WTC11 (cell line): ENCODE measurements around the gene NUDT17.

Experiments
- AFF4 ChIP-seq: sonication (generic); formaldehyde crosslinking; IDR thresholded peaks from 2 replicates; pipeline ENCODE4 v1.8.1; 2023; ENCODE audit warnings: mild to moderate bottlenecking, missing genetic modification reagents, borderline replicate concordance
- ARID4B ChIP-seq: sonication (generic); formaldehyde crosslinking; IDR thresholded peaks from 2 replicates; pipeline ENCODE4 v1.8.0; 2023; ENCODE audit warnings: missing genetic modification reagents, mild to moderate bottlenecking, borderline replicate concordance
- ATF3 ChIP-seq: sonication (generic); formaldehyde crosslinking; conservative IDR thresholded peaks from 2 replicates; pipeline ENCODE4 v1.8.1; 2022; ENCODE audit warnings: mild to moderate bottlenecking, missing genetic modification reagents
- CREB1 ChIP-seq: sonication (generic); formaldehyde crosslinking; IDR thresholded peaks from 2 replicates; pipeline ENCODE4 v1.8.0; 2023; ENCODE audit warnings: mild to moderate bottlenecking, missing genetic modification reagents
- CTCF ChIP-seq: fragments of 200-600 bp; IDR thresholded peaks from 2 replicates; pipeline ENCODE4 v1.8.0; 2022; ENCODE audit warnings: antibody characterized with exemption
- ESRRA ChIP-seq: sonication (generic); formaldehyde crosslinking; IDR thresholded peaks from 2 replicates; pipeline ENCODE4 v1.8.1; 2022; ENCODE audit warnings: mild to moderate bottlenecking, missing genetic modification reagents, borderline replicate concordance
- GABPB1 ChIP-seq: sonication (generic); formaldehyde crosslinking; IDR thresholded peaks from 2 replicates; pipeline ENCODE4 v1.8.1; 2023; ENCODE audit warnings: mild to moderate bottlenecking, missing genetic modification reagents
- IRF2 ChIP-seq: sonication (generic); formaldehyde crosslinking; IDR thresholded peaks from 2 replicates; pipeline ENCODE4 v1.8.0; 2022; ENCODE audit warnings: low read depth, missing genetic modification reagents, borderline replicate concordance
- MAX ChIP-seq: sonication (generic); formaldehyde crosslinking; IDR thresholded peaks from 2 replicates; pipeline ENCODE4 v1.8.0; 2022; ENCODE audit warnings: mild to moderate bottlenecking, missing genetic modification reagents
- NR3C1 ChIP-seq: sonication (generic); formaldehyde crosslinking; conservative IDR thresholded peaks from 2 replicates; pipeline ENCODE4 v1.8.1; 2023; ENCODE audit warnings: low read depth, mild to moderate bottlenecking, missing genetic modification reagents
- RELA ChIP-seq: sonication (generic); formaldehyde crosslinking; IDR thresholded peaks from 2 replicates; pipeline ENCODE4 v1.8.1; 2022; ENCODE audit warnings: missing genetic modification reagents, mild to moderate bottlenecking, borderline replicate concordance
- USF2 ChIP-seq: sonication (generic); formaldehyde crosslinking; IDR thresholded peaks from 2 replicates; pipeline ENCODE4 v1.8.1; 2023; ENCODE audit warnings: mild to moderate bottlenecking, missing genetic modification reagents, moderate library complexity
- ZNF121 ChIP-seq: sonication (generic); formaldehyde crosslinking; IDR thresholded peaks from 2 replicates; pipeline ENCODE4 v1.8.0; 2023; ENCODE audit warnings: missing genetic modification reagents
- ZNF281 ChIP-seq: sonication (generic); formaldehyde crosslinking; IDR thresholded peaks from 2 replicates; pipeline ENCODE4 v1.8.0; 2023; ENCODE audit warnings: mild to moderate bottlenecking, missing genetic modification reagents

- TF ChIP-seq CTCF (no peak), ZNF121 (no peak), IRF2 (CRISPR knock-in tag) (no peak), CREB1 (CRISPR knock-in tag) (no peak), RELA (CRISPR knock-in tag) (no peak), ATF3 (CRISPR knock-in tag) (no peak), USF2 (CRISPR knock-in tag) (no peak), MAX (CRISPR knock-in tag) (no peak), ZNF281 (CRISPR knock-in tag) (no peak), NR3C1 (CRISPR knock-in tag) (no peak), AFF4 (CRISPR knock-in tag) (no peak), ARID4B (CRISPR knock-in tag) (no peak), ESRRA (CRISPR knock-in tag) (no peak), GABPB1 (CRISPR knock-in tag) (no peak)
These were observed 19.4 kb upstream of the NUDT17 start for GRCh38 chr1:145826030-145826429.
